NCI-H82 treated with DMSO at 0.1 percent for 48 hours (cell line): ENCODE data around the gene SKI.
"Not testable (repeated sequence)": the region's sequence is repeated elsewhere in the genome, so short reads cannot be mapped to it uniquely, and the experiment has no call there.

Source experiments
- DNase-seq: peaks from one replicate; lab custom pipeline; 2025; ENCODE audit not compliant: unreplicated experiment; lab: John Stamatoyannopoulos, UW

The SKI gene

DNA sequence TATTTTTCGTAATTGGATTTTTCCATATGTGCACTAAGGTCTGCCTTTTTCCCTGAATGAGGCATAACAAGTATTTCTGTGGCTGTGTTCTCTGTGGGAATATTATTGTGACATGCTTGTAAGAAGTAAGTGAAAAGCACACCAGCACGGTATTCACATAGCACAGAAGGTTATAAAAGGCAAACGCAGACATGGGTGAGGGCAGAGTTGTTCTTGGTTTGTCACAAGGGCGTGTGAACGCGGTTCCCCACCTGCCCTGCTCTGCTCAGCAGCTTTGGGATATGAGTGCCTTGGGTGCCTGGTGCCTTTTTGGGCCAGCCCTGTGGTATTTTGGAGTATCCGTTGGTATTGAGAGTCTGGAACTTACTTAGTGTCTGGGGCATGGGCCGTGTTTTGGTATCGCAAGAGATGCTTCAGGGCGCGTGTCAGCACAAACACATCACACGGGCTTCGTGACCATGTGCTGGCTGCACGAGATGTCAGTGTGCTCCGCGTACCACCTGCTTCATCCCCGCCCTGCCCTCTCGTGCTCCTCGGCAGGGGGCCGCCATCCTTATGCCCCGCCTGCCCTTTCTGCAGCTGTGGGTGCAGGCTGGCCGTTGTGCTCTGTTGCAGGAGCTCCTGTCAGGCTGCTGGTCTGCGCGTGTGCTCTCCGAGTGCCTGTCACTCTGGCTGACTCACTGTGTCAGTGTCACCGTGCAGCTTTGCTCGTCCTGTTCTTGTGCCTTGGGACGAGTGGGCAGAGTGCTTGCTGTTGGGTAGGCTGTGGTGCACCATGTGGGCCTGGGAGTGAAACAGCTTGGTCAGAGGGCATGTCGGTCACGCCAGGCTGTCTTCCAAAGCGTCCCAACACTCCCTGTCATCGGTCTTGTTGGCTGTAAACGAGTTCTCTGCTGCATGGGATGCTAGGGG is 15.0 kb downstream of the SKI start:
- no peak for DNase-seq

DNA sequence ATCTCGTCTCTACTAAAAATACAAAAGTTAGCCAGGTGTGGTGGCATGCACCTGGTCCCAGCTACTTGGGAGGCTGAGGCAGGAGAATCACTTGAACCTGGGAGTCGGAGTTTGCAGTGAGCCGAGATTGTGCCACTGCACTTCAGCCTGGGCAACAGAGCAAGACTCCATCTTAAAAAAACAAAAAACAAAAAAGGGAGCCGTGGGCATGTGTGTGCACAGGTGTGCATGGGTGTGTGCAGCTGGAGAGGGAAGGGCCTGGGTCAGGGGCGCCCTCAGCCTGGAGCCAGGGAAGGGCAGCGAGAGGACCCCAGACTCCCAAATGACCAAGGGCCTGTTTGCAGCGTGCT is 18.9 kb downstream of the SKI start:
- not testable (repeated sequence) for DNase-seq

- DNase-seq = no peak
These were observed 19.6 kb downstream of the SKI start for GRCh38 chr1:2247760-2248126.

- DNase-seq = no peak
These were observed 20.2 kb downstream of the SKI start for GRCh38 chr1:2248127-2248826.

DNA sequence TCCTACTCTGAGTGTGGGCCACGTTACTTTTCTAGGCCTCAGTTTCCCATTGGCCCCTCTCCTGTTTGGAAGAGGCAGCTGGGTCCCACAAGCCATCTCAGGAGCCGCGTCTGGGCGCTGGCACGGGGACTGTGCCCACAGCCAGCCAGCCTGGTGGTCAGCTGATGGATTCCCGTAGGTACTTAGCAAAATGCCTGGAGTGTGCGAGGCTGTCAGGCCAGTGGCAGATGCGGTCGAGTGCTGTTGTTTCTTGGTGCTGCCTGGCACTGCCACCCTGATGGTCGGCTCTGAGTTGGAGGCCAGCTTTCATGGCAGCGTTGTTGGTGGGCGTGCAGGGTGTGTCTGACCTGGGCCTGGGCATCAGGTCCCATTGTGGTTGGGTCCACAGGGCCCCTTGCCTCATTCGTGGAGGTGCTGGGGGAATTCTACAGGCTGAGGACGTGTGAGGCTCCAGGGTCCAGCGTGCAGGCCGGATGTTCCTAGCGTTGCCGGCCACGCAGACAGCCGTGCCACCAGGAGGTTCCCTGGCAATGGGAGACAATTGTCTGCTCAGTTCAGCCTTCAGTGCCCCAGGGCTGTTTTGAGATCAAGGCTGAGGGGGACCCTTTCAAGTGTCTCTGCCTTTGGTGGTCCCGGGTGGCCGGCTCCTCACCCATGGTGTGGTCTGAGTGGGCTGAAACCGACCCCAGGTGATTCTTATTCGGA is 20.9 kb downstream of the SKI start:
- DNase-seq = no peak

- DNase-seq = no peak
These were observed 21.4 kb downstream of the SKI start for GRCh38 chr1:2249559-2249906.

DNA sequence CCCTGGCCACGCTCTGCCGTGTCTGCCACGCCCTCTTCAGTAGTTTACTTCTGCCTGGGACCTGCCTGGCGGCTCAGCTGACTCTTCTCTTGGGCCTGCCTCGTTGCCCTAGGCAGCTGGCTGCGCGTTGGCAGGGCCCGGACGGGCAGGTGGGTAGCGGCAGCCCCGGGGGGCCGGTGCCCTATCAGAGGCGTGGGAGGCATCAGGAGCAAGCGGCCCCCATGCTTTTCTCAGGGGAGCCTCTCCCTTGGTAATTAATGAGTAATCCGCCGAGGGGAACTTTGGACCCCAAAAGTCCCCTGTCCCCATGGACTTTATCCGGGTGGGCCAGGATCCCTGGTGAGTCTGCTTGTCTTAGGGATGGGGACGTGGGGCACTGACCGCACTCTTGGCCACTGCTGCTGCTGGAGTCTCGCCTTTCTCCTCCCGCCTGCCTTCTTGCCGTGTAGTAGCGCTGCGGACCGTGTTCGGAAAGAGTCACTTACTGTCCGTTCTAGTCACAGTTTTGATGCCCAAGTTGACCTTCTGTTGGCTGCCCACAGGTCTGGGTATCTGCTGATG is 22.7 kb downstream of the SKI start:
- DNase-seq = no peak

DNA sequence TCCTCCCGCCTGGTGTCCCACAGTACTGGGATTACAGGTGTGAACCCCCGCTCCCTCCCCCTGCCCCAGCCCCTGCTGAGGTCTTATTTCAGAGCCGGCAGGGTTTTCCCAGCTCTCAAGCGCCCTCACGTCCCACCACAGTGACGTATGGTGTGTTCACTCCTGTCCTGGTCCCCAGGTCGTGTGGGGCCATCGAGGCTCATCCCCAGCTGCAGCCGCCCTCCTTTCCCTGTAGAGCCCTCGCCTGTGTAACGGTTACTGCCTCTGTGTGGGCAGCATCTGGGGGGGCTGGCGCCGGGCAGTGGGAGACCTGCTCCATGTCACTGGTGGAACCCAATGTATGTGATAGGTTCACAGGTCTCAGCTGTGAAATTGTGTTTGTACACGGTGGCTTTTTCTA is 23.2 kb downstream of the SKI start:
- no peak for DNase-seq

- DNase-seq = no peak
These were observed 23.7 kb downstream of the SKI start for GRCh38 chr1:2251786-2252185.

DNA sequence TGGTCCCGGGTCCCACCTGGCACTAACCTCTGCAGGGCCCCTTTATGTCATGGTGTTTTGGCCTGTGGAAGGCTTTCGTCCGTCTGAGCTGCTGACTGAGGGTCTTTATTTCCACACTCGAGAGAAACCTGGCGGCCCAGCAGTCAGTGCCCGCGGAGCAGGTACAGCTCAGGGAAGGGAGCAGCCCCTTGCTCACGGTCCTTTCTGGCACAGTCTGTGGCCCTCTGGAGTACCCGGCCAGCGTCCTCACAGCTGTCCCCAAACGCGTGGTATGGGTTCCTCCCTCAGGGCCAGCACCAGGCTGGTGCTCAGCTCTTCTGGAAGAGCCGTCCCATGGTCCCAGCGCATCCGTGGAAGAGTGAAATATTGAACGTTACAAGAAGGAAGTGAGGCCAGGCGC is 24.3 kb downstream of the SKI start:
- no peak for DNase-seq

DNA sequence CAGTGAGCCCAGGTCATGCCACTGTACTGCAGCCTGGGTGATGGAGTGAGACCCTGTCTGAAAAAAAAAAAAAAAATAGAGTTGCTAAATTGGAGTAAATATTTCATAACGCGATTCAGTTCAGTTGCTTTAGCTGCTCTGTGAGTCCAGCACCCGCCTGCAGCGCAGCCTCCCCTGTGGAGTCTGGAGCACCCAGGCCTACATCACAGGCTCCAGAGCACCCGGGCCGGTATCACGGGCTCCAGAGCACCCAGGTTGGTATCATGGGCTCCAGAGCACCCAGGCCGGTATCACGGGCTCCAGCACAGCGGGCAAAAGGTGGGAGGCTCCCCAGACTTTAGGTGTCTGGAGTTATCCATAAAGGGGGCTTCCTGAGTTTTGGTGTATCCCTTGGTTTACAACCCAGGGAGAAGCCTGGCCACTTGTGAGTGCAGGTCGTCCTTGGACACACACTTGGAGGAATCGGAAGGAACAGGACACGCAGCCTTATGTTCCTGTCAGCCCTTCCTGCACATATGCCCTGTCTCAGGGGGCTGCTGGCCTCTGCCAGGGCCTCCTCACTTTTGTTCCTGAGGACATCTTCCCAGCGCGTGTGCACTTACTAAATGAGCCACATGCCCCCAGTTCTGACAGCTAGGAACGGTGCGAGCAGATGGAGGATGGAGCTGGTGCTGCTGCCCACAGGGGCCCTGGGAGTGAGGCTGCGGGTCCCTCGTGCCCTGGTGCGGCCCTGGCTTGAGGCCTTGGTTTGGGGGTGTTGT is 25.1 kb downstream of the SKI start:
- DNase-seq = no peak

DNA sequence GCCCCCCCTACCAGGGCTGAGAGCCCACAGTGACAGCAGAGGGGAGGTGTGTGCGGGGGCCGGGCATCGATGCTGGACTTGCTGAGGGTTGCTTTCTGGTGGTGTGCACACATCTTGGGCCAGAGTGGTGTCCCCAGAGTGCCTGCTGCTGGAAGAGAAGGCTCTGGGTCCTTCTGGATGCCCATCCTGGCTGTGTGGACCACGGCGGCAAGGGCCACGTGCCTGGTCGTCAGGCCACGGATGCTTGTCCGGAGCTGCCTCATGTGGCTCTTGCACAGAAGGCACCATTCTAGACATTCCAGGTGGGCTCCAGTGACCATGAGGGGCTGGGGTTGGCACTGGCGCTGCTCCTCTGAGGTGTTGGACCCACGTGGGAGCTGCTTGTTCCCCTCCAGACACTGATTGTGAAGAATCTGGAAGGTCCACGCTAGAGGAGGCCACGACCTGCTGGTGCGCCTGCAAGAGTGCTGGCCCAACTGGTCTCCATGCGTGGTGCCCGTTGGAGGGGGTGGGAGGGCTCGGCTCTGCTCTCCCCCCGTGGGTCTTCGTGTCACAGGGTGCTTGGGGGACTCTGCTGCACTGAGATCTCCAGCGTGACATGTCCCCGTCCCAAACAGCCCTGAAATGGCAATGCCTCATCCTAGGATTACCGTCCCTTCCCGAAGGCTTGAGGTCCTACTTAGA is 25.8 kb downstream of the SKI start:
- no peak for DNase-seq

DNA sequence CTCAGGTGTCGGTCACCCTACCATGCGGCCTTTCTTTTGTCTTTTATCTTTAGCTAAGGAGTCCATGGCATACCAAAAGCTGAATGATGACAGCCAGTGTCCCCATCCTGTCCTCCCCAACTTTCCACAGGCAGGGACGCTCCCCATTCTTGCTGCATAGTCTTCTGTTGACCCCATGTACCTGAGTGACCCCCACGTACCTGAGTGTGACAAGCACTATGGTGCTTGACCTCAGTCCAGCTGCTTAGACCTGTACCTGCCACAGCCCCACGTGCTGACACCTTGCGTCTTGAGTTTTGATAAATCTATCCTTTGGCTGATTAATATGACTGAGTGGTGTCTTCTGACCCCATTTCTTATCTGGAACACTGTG is 26.9 kb downstream of the SKI start:
- DNase-seq = no peak

GRCh38 chr1:2255420-2256369 is 27.6 kb downstream of the SKI start:
- DNase-seq = no peak

DNA sequence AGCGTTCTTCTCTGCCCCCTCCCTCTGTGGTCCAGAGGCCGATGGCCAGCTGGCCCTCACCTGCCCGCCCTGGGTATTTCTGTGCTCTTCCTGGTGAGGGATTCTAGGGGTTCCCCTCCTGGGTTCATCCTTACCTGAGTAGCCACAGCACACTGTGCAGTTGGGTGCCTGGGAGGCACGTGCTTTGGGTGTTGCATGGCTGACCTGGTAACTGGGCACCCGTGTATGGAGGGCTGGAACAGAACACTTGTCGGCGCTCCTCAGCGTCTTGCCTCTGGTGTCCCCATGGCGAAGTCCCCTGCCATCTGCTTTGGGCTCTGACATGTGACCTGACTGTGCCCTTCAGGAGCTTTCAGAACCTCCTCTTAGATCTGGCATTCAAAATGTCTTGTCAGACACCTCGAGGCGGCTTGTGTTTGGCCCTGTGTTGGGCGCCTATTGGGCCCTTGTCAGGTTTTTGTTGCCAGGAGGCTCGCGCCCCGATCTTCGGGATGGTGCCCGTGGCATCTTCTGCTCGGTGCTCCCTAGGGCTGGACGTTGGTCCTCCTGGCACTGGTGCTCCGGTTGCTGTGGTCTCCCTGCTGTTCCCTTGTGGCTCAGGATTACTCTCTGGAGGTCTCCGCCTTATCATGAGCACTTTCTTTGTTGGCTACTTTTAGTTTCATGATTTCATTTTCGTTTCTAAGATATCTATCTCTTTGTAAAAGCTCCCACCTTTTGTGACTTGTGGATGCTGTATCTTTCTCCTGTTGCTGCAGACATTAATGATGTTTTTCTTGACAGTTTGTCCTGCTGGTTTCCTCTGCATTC is 28.5 kb downstream of the SKI start:
- DNase-seq = no peak

GRCh38 chr1:2257245-2257627 is 29.1 kb downstream of the SKI start:
- no peak for DNase-seq

DNA sequence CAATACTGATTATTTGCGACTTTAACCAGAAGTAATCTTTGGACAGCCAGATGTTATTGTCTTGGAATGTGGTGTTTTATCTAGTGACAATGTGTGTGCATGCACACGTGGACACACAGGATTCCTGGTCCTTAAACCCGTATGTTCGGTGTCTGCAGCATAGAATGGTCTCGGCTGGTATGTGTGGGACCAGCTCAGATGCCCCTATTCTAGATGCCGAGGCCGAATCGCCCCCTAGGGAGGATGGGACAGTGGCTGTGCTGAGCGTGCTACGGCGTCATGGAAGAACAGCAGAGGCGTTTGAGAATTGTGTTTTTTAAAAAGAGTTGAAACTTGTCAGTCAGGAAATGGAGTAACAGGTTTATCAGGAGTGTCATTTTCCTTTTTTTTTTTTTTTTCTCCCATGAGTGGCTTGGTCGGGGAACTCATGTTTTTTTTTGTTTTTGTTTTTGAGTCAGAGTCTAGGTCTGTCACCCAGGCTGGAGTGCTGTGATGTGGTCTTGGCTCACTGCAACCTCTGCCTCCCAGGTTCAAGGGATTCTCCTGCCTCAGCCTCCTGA is 30.1 kb downstream of the SKI start:
- DNase-seq = no peak

DNA sequence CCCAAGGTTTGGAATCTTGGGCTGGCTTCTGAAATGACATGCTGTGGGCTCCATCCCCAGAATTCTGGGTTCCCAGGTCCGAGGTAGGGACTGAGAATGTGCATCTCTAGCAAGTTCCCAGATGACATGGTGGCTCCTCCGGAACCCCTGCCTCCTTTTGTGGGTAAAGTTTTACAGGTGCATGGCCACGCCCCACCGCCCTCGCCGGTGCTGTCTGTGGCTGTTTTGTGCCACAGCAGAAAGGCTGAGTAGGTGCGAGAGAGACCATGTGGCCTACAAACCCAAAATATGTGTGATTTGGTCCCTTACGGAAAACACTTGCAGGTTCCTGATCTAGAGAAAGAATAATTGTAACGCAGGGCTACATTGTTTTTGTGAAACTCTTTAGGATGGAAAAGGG is 30.9 kb downstream of the SKI start:
- DNase-seq = no peak
